SK-N-SH treated with all-trans-retinoic acid at 6 μM for 48 hours (cell line): ENCODE measurements around the gene PASK.

Experiments
- ATAC-seq: fragments of 200-7000 bp; cut with Tn5 transposase; 3 replicates; pipeline ENCODE4 v1.9.1; 2020; ENCODE audit warnings: mild to moderate bottlenecking, moderate library complexity
- ARNTL ChIP-seq: fragments of 450-650 bp; formaldehyde crosslinking; IDR thresholded peaks from 2 replicates; pipeline ENCODE4 v1.5.0; 2020; ENCODE audit warnings: low read depth, mild to moderate bottlenecking, moderate library complexity, borderline replicate concordance
- BACH2 ChIP-seq: fragments of 250-450 bp; sonication (Bioruptor Pico); IDR thresholded peaks from 2 replicates; pipeline ENCODE4 v1.9.0; 2021; ENCODE audit warnings: mild to moderate bottlenecking, borderline replicate concordance
- CREB5 ChIP-seq: fragments of 250-450 bp; sonication (Bioruptor Pico); IDR thresholded peaks from 2 replicates; pipeline ENCODE4 v1.5.1; 2020; ENCODE audit warnings: low read depth, mild to moderate bottlenecking, moderate library complexity
- CSDC2 ChIP-seq: fragments of 250-450 bp; sonication (Bioruptor Pico); IDR thresholded peaks from 2 replicates; pipeline ENCODE4 v1.5.0; 2020; ENCODE audit warnings: mild to moderate bottlenecking, moderate library complexity
- ESRRG ChIP-seq: fragments of 250-450 bp; sonication (Bioruptor Pico); IDR thresholded peaks from 2 replicates; pipeline ENCODE4 v1.6.1; 2021; ENCODE audit warnings: mild to moderate bottlenecking
- GLIS3 ChIP-seq: fragments of 250-450 bp; sonication (Bioruptor Pico); IDR thresholded peaks from 2 replicates; pipeline ENCODE4 v1.5.0; 2020; ENCODE audit warnings: mild to moderate bottlenecking, moderate library complexity
- ISL1 ChIP-seq: fragments of 250-450 bp; sonication (Bioruptor Pico); IDR thresholded peaks from 2 replicates; pipeline ENCODE4 v2.1.2; 2022; ENCODE audit warnings: mild to moderate bottlenecking, moderate library complexity
- OSR1 ChIP-seq: fragments of 250-450 bp; sonication (Bioruptor Pico); IDR thresholded peaks from 2 replicates; pipeline ENCODE4 v1.8.0; 2022; ENCODE audit warnings: moderate library complexity, mild to moderate bottlenecking, inconsistent platforms
- PPARA ChIP-seq: fragments of 250-450 bp; sonication (Bioruptor Pico); IDR thresholded peaks from 2 replicates; pipeline ENCODE4 v1.5.0; 2020; ENCODE audit warnings: mild to moderate bottlenecking, borderline replicate concordance
- RARB ChIP-seq: fragments of 250-450 bp; sonication (Bioruptor Pico); IDR thresholded peaks from 2 replicates; pipeline ENCODE4 v1.8.0; 2021; ENCODE audit warnings: mild to moderate bottlenecking, moderate library complexity
- SNAI2 ChIP-seq: fragments of 250-450 bp; sonication (Bioruptor Pico); IDR thresholded peaks from 2 replicates; pipeline ENCODE4 v1.5.0; 2020; ENCODE audit warnings: mild to moderate bottlenecking, moderate library complexity
- TCF4 ChIP-seq: fragments of 250-450 bp; sonication (Bioruptor Pico); IDR thresholded peaks from 2 replicates; pipeline ENCODE4 v1.8.0; 2021; ENCODE audit warnings: mild to moderate bottlenecking, moderate library complexity, borderline replicate concordance
- TOX ChIP-seq: fragments of 250-450 bp; sonication (Bioruptor Pico); IDR thresholded peaks from 2 replicates; pipeline ENCODE4 v1.8.0; 2021; ENCODE audit warnings: mild to moderate bottlenecking, moderate library complexity, borderline replicate concordance
- ZC3H10 ChIP-seq: fragments of 250-450 bp; sonication (Bioruptor Pico); IDR thresholded peaks from 2 replicates; pipeline ENCODE4 v1.5.1; 2021; ENCODE audit warnings: mild to moderate bottlenecking, moderate library complexity
- ZFP3 ChIP-seq: fragments of 250-450 bp; sonication (Bioruptor Pico); IDR thresholded peaks from 2 replicates; pipeline ENCODE4 v1.5.0; 2020; ENCODE audit warnings: mild to moderate bottlenecking, moderate library complexity
- ZFP30 ChIP-seq: fragments of 450-650 bp; formaldehyde crosslinking; IDR thresholded peaks from 2 replicates; pipeline ENCODE4 v1.5.0; 2022; ENCODE audit warnings: mild to moderate bottlenecking, moderate library complexity
- ZNF565 ChIP-seq: fragments of 450-650 bp; formaldehyde crosslinking; conservative IDR thresholded peaks from 2 replicates; pipeline ENCODE4 v1.5.0; 2020; ENCODE audit warnings: low read depth, mild to moderate bottlenecking, moderate library complexity
- ZNF70 ChIP-seq: fragments of 450-650 bp; formaldehyde crosslinking; IDR thresholded peaks from 2 replicates; pipeline ENCODE4 v1.5.0; 2020; ENCODE audit warnings: mild to moderate bottlenecking, moderate library complexity
- ZNF8 ChIP-seq: fragments of 450-650 bp; formaldehyde crosslinking; IDR thresholded peaks from 2 replicates; pipeline ENCODE4 v1.5.0; 2020; ENCODE audit warnings: mild to moderate bottlenecking, moderate library complexity
- TF ChIP-seq, protein P1 (sequence below): fragments of 250-450 bp; sonication (Bioruptor Pico); IDR thresholded peaks from 2 replicates; pipeline ENCODE4 v1.5.1; 2021; ENCODE audit warnings: mild to moderate bottlenecking, moderate library complexity
- TF ChIP-seq, protein P2 (sequence below): fragments of 250-450 bp; sonication (Bioruptor Pico); IDR thresholded peaks from 2 replicates; pipeline ENCODE4 v1.8.0; 2021; ENCODE audit warnings: low read depth, mild to moderate bottlenecking, moderate library complexity, borderline replicate concordance

The PASK gene

GRCh38 chr2:241160318-241160717 lies 11.0 kb upstream of the PASK start (continued):
- TF ChIP-seq CREB5 (CRISPR knock-in tag) (no peak), ZNF565 (CRISPR knock-in tag) (no peak)

- TF ChIP-seq CSDC2 (CRISPR knock-in tag) = no peak
- no peak for TF ChIP-seq BACH2 (CRISPR knock-in tag)
- TF ChIP-seq, protein P1, sequence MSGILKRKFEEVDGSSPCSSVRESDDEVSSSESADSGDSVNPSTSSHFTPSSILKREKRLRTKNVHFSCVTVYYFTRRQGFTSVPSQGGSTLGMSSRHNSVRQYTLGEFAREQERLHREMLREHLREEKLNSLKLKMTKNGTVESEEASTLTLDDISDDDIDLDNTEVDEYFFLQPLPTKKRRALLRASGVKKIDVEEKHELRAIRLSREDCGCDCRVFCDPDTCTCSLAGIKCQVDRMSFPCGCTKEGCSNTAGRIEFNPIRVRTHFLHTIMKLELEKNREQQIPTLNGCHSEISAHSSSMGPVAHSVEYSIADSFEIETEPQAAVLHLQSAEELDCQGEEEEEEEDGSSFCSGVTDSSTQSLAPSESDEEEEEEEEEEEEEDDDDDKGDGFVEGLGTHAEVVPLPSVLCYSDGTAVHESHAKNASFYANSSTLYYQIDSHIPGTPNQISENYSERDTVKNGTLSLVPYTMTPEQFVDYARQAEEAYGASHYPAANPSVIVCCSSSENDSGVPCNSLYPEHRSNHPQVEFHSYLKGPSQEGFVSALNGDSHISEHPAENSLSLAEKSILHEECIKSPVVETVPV = no peak
- TF ChIP-seq ESRRG = no peak
- TF ChIP-seq ZFP30 (CRISPR knock-in tag) = no peak
- no peak for TF ChIP-seq GLIS3 (CRISPR knock-in tag)
- TF ChIP-seq ISL1 = no peak
- TF ChIP-seq, protein P2, sequence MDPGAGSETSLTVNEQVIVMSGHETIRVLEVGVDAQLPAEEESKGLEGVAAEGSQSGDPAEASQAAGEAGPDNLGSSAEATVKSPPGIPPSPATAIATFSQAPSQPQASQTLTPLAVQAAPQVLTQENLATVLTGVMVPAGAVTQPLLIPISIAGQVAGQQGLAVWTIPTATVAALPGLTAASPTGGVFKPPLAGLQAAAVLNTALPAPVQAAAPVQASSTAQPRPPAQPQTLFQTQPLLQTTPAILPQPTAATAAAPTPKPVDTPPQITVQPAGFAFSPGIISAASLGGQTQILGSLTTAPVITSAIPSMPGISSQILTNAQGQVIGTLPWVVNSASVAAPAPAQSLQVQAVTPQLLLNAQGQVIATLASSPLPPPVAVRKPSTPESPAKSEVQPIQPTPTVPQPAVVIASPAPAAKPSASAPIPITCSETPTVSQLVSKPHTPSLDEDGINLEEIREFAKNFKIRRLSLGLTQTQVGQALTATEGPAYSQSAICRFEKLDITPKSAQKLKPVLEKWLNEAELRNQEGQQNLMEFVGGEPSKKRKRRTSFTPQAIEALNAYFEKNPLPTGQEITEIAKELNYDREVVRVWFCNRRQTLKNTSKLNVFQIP (CRISPR knock-in tag) = no peak
- no peak for TF ChIP-seq RARB
- TF ChIP-seq ZNF565 (CRISPR knock-in tag) = no peak
- no peak for TF ChIP-seq TOX
- no peak for TF ChIP-seq TCF4
- TF ChIP-seq ZFP3 (CRISPR knock-in tag) = no peak
- no peak for TF ChIP-seq PPARA (CRISPR knock-in tag)
- no peak for TF ChIP-seq SNAI2
- no peak for TF ChIP-seq ARNTL (CRISPR knock-in tag)
- no peak for TF ChIP-seq ZC3H10 (CRISPR knock-in tag)
- ATAC-seq = no peak
Observed at GRCh38 chr2:241159116-241159515, 9.8 kb upstream of the PASK start.

DNA sequence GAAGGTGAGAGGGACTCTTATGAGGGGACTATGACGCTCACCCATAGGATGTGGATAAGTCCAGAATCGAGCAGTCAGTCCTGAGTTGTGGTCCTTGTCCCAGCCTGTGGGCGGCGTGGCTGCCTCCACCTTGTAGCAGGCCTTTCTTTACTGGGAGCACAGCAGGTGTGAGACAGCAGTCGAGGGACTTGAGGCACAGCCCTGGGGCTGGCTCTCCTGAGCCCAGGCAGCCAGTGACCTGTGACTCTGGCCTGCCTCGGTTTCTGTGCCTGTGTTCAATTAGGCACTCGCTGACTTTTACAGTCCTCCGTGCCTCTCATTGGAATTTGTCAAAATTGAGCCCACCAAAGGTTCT lies 9.3 kb upstream of the PASK start:
- no peak for ATAC-seq
- TF ChIP-seq, protein P2 (CRISPR knock-in tag) = no peak
- TF ChIP-seq ZFP30 (CRISPR knock-in tag) = no peak
- TF ChIP-seq PPARA (CRISPR knock-in tag) = no peak
- no peak for TF ChIP-seq ARNTL (CRISPR knock-in tag)
- no peak for TF ChIP-seq ZNF70 (CRISPR knock-in tag)
- TF ChIP-seq CSDC2 (CRISPR knock-in tag) = no peak
- no peak for TF ChIP-seq SNAI2
- TF ChIP-seq ZNF8 = no peak
- no peak for TF ChIP-seq BACH2 (CRISPR knock-in tag)

GRCh38 chr2:241157841-241158545 lies 8.7 kb upstream of the PASK start:
- no peak for TF ChIP-seq CSDC2 (CRISPR knock-in tag)
- no peak for TF ChIP-seq OSR1
- TF ChIP-seq, protein P1 = no peak
- TF ChIP-seq ZNF70 (CRISPR knock-in tag) = no peak
- TF ChIP-seq, protein P2 (CRISPR knock-in tag) = no peak
- no peak for TF ChIP-seq ZNF565 (CRISPR knock-in tag)
- ATAC-seq = no peak
